Measurements from ENCODE around the gene PHLPP1.

Gene PHLPP1

DNA sequence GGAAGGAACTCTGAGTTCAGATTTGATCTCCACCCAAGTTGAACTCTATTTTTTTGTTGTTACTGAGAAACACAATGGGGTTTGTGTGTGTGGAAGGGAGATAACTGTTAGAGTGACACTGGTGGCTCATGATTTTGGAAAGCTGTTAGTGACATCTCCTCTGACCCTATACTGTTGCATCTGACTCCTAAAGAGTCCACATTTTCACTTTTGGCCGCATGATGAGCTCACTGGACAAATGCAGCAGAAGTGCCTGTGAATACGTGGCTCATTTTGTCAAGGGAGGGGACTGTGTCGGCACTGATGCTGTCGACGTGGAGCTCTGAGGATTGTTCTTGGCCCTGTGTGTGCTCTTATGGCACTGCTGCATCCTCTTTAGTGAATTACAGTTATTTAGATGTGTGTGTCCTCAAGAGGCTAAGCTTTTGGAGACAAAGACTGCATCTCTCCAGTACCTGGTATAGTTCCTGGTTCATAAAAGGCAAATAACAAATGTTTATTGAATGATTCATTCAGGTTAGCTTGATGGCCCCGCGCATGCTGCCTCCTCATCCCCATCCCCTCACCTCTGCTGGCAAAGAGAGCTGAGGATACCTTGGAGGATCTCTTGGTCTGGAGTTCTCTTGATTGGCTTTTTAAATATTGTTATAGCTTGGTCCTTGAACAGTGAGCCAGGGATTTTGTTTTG is 135.4 kb downstream of the PHLPP1 start:
- no peak for DNase-seq (ENCODE audit: low read depth)

DNA sequence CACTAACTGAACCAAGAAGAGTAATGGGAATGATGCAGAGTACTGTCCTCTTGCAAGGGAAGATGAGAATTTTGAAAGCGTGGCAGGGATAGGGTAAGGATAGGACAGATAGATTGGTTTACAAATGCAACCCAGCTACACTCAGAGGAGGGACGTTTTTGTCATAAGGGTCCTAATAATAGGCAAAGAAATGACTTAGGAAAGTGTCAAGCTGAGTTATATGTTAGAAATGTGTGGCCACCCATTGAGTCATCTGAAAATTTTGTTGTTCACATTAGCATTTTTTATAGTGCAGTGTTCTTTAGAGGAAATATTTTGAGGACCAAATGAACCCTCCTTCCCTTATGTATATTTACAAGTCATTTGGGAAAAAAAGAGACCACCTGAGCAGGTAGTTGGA is 137.5 kb downstream of the PHLPP1 start:
- DNase-seq (ENCODE audit: low read depth), result no peak

DNA sequence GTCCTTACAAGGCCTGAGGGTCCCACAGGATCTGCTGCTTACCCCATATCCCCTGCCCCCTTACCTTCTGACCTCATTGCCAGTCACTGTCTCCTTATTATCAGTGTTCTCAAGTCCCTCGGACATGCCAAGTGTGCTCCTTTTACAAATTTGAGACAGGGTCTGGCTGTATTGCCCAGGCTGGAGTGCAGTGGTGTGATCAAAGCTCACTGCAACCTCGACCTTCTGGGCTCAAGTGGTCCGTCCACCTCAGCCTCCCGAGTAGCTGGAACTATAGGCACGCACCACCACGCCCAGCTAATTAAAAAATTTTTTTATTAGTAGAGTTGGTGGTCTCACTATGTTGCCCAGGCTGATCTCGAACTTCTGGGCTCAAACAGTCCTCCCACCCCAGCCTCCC is 141.0 kb downstream of the PHLPP1 start:
- no peak for DNase-seq (ENCODE audit: low read depth)

DNA sequence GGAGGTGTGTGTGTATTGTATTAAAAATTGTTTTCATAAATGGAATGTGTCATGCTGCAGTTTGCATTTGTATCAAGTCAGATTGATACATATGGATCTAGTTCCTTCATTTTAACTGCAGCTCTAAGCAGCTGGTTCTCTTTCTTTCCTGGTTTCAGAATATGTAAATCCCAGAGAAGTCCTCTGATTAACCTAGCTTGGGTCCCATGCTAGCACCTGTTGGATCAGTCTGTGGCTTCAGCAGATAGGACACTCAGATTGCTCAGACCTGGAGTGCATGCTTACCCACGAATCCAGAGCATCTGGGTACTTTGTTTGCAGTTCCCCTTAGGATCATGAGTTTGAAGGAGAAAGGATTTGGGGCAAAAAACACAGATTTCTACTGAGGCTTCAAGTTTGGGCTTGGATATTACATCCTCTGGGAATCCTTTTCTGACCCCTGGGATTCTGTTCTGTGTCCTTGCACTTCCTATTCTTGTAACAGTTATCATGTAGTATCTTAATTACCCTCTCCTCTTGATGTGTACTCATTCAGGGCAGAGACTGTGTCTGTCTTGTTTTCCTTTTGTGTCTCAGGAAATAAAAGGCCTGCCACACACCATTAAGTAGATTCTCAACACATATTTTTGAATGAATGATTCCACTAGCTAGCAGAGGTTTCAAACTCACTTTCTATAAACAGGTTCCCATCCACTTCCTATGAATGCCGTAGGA is 142.1 kb downstream of the PHLPP1 start:
- no peak for DNase-seq (ENCODE audit: low read depth)

DNA sequence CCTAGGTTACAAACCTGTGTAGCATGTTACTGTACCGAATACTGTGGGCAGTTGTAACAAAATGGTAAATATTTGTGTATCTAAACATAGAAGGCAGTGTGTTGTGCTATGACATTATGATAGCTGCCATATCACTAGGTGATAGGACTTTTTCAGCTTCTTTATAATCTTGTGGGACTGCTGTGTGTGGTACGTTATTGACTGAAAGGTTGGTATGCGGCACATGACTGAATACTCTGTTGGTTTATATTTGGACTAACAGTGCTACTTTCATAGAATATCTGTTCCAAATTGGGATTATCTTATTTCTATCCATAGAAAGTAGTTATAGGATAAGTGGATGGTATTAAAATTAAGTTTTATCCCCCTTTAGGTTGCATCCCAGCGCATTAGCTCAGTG is 144.7 kb downstream of the PHLPP1 start:
- DNase-seq (ENCODE audit: low read depth), result no peak

- no peak for DNase-seq (ENCODE audit: low read depth)
Measured at GRCh38 chr18:62862466-62862865, 147.1 kb downstream of the PHLPP1 start.

GRCh38 chr18:62863579-62864001 is 148.2 kb downstream of the PHLPP1 start:
- DNase-seq (ENCODE audit: low read depth), result no peak

GRCh38 chr18:62865498-62865897 is 150.2 kb downstream of the PHLPP1 start:
- no peak for DNase-seq (ENCODE audit: low read depth)

DNA sequence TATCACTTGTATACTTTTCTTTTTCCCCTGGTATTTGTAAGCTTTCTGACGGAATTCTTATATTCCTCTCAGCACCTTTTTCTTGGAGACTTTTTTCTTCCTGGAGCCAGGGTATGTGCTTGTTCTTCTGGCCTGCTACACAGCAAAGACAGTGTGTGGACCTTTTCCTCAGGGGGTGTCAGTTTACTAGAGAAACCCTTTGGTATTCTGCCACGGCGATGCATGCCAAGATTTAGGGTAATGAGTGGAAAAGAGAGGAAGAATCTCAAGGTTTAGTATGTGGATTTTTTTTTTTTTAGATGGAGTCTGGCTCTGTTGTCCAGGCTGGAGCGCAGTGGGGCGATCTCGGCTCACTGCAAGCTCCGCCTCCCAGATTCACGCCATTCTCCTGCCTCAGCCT is 152.2 kb downstream of the PHLPP1 start:
- no peak for DNase-seq (ENCODE audit: low read depth)

DNA sequence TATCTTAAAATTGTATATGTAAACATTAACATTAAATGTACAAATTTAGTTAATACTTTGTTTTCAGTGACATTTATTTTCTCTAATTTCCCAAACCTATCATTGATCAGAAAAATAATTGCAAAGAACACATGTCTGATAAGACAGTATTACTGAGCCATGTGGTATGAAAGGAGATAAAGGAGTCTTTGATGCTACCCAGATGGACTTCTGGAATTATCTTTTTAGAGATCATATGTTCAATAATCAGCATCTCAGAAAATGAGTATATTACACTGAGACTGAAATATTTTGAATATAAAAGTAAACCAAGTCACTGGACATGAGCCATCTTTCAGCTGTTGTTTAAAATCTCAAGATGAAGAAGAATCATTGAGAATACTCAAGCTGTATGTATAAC is 153.3 kb downstream of the PHLPP1 start:
- no peak for DNase-seq (ENCODE audit: low read depth)

DNA sequence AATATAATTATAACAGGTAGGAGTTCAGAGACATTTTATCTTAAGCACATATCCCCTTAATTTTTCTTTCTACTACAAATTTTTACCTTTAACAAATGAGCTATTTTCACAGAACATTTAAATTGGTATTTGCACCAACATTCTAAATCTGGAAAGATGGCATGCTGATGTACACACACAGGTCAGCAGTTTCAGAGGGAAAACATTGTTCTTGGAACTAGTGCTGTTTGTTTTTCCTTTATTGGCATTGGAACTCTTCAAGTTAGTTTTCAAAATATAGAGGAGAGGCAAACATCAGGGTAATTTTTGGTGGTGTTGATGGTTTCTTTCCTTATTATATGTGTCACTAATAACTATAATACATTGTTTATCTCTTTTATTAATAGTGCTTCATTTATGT is 155.3 kb downstream of the PHLPP1 start:
- DNase-seq (ENCODE audit: low read depth), result no peak

GRCh38 chr18:62875323-62875722 is 160.0 kb downstream of the PHLPP1 start:
- no peak for DNase-seq (ENCODE audit: low read depth)

DNA sequence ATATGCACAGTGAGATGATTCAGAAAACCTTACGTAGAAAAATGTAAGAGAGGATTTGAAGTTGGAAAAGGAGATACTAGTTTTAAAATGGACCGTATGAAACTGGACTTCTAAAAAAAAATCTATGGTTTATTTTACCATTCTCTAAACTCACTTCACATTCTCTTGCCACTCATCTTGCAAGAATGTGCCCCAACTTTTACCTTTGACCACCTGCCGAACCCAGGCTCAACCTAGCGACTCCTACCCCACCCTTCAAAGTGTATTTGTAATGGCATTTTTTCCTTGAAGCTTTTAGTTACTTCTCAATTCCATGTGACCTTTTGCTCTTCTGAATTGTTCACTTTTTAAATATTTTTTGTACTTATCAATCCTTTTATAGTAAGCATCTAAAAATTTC is 160.8 kb downstream of the PHLPP1 start:
- DNase-seq (ENCODE audit: low read depth), result no peak

- no peak for DNase-seq (ENCODE audit: low read depth)
Measured at GRCh38 chr18:62876828-62877227, 161.5 kb downstream of the PHLPP1 start.

- DNase-seq (ENCODE audit: low read depth), result no peak
Measured at GRCh38 chr18:62877411-62878221, 162.3 kb downstream of the PHLPP1 start.

DNA sequence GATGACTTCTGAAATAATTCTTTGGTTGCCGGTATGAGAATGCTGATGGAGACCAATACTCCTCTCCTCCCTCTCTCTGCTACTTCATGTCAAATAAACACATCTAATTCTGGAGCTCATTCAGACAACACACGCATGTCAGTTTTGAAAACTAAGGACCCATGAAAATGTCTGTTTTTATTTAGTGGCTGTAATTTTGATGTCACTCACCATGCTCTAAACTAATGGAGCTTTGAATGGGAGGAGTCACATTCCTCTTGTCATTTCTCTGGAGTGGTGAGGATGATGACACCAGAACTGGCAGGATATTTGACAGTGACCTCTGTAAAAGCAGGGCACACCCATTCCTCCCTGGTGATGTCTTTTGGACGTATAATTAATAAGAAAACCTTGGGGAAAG is 163.0 kb downstream of the PHLPP1 start:
- DNase-seq (ENCODE audit: low read depth), result no peak

- no peak for DNase-seq (ENCODE audit: low read depth)
Measured at GRCh38 chr18:62880034-62880433, 164.7 kb downstream of the PHLPP1 start.

GRCh38 chr18:62880673-62881364 is 165.5 kb downstream of the PHLPP1 start:
- no peak for DNase-seq (ENCODE audit: low read depth)

DNA sequence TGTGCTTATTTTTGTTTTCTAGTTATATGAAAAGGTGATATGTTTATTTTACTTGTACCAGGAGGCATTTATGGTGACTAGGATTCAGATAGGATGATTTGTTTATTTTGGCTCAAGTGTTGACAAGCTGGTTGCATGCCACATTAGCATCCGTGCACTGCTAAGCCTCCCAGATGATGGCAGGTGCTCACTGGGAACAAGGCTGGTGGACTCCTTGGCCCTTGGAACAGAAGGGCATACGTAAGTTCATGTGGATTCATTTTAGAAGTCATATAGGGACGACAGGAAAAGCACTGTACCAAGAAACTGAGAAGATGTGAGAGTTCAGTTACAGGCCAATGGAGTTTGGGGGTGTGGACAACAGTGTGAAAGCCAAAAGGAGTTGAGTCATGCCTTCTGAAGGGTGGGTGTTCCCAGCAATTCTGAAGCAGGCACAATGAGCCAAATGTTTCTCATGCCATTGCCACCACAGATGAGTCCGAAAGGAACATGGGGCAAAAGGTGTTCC is 166.2 kb downstream of the PHLPP1 start:
- no peak for DNase-seq (ENCODE audit: low read depth)

DNA sequence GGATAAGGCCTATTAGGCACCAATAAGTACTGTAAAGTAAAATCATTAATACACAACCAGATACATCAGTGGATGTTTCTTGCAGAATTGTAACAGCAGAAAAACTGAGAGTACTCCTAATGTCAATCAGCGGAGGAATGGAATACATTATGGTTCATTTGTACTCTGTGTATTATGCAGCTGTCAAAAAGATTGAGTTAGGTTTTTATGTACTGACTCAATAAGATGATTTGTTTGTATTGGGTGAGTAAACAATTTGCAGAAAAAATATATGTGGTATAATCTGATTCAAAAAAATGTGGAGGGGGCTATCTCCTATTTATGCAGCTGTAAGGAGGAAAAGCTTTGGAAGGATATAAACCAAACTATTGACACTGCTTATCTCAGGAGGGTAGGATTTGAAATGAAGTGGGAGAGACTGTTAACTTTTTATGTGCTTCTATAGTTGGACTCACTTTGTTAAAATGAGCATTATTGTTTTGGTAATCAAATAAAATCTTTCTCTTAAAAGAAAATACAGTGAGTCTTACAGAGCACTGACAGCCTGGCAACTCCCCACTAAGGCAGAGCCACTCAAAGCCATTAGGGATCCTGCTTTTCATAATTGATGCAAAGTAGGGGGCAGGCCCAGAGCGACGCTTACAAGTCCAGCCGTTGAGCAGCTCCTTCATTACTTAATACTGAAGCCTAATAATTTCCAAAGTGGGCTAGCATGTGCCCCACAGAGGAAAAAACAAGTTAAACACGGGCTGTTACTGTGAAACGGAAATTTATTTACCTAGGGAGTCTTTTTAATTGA is 168.8 kb downstream of the PHLPP1 start:
- DNase-seq (ENCODE audit: low read depth), result no peak

GRCh38 chr18:62885804-62886203 is 170.5 kb downstream of the PHLPP1 start:
- DNase-seq (ENCODE audit: low read depth), result no peak
